K562 (cell line): ENCODE measurements around the gene FABP7. TPM values are rescaled to one million over a fixed set of nuclear protein-coding genes. Genes with fewer than 3 reads are reported as not detected.

Experiments used
- ATAC-seq: fragments of 200-7000 bp; cut with Tn5 transposase; 3 replicates; pipeline ENCODE4 v1.9.1; 2020; ENCODE audit warnings: moderate library complexity
- BruUV-seq: library from RNA; stranded (reverse); fragments of 400-500 nt; replicated peaks from 2 replicates; lab custom pipeline; 2021; lab: Mats Ljungman, UMichigan
- CTCF ChIA-PET: fragments of 300-600 bp; formaldehyde crosslinking; extraction: SDS; loops from one replicate; lab custom pipeline; 2021; ENCODE audit warnings: low intra/inter-chr PET ratio; lab: Yijun Ruan, JAX
- POLR2A ChIA-PET: fragments of 300-600, 350-650 bp; sonication (Branson Sonifier 250); formaldehyde crosslinking; extraction: SDS; loops from one replicate; lab custom pipeline; 2021; ENCODE audit warnings: antibody characterized with exemption, inconsistent platforms; lab: Yijun Ruan, JAX
- DNase-seq, 4 experiments: peaks; one replicate each; pipeline versions ENCODE4 v3.0.0 to v3.0.0-alpha.2; 2011 to 2018; ENCODE audit warnings: low spot score in 3 of 4, mixed read lengths in 3 of 4; ENCODE audit errors: extremely low read depth in 1 of 4
- FAIRE-seq: peaks from 2 replicates; lab custom pipeline; 2011; peaks lifted over from hg19 to GRCh38; lab: Jason Lieb, UNC
- H2AFZ ChIP-seq: 2 replicates; pipeline ENCODE4 v1.6.0; 2011; ENCODE audit warnings: low read depth, low read length, control low read depth, inconsistent platforms
- H3K27ac ChIP-seq: fragments of 200-600 bp; 3 replicates; pipeline ENCODE4 v1.8.0; 2011; ENCODE audit warnings: low read depth, mild to moderate bottlenecking, control low read depth, inconsistent platforms, low read length, moderate library complexity, mixed read lengths; ENCODE audit errors: extremely low read depth
- H3K27me3 ChIP-seq, 2 experiments: fragments of 300-600 bp in 1 of 2; 2 replicates in 1 of 2; 3 replicates in 1 of 2; pipeline versions ENCODE4 v1.6.0 to v1.8.0; 2011; ENCODE audit warnings: inconsistent platforms in 2 of 2, low read length in 2 of 2, mild to moderate bottlenecking in 1 of 2, mixed read lengths in 1 of 2, moderate library complexity in 1 of 2; ENCODE audit not compliant: control insufficient read depth in 2 of 2, insufficient read depth in 2 of 2
- H3K36me3 ChIP-seq: fragments of 300-600 bp; 3 replicates; pipeline ENCODE4 v1.8.0; 2011; ENCODE audit warnings: mild to moderate bottlenecking, low read length, inconsistent platforms; ENCODE audit not compliant: control insufficient read depth, insufficient read depth
- H3K4me1 ChIP-seq, 2 experiments: fragments of 200-600 bp in 1 of 2; replicated peaks in 1 of 2; 2 replicates in 1 of 2; 3 replicates in 1 of 2; pipeline versions ENCODE4 v1.5.1 to v1.8.0; 2011; ENCODE audit warnings: inconsistent platforms in 2 of 2, low read length in 2 of 2, mild to moderate bottlenecking in 1 of 2, mixed read lengths in 1 of 2, moderate library complexity in 1 of 2; ENCODE audit not compliant: control insufficient read depth in 2 of 2, insufficient read depth in 2 of 2
- H3K4me2 ChIP-seq: 2 replicates; pipeline ENCODE4 v1.6.1; 2011; ENCODE audit warnings: low read length, control low read depth, inconsistent platforms, mixed read lengths; ENCODE audit not compliant: insufficient read depth
- H3K4me3 ChIP-seq: fragments of 200-600 bp; sonication (generic), shearing (Covaris generic); 2 replicates; pipeline ENCODE4 v1.5.1; 2016; ENCODE audit warnings: control low read depth, inconsistent platforms
- H3K79me2 ChIP-seq: fragments of 200-600 bp; 3 replicates; pipeline ENCODE4 v1.8.0; 2011; ENCODE audit warnings: low read length, inconsistent platforms; ENCODE audit not compliant: control insufficient read depth, insufficient read depth
- H3K9ac ChIP-seq, 2 experiments: 2 replicates each; pipeline versions ENCODE4 v1.6.0 to v1.6.1; 2011; ENCODE audit warnings: low read depth in 2 of 2, low read length in 2 of 2, control low read depth in 1 of 2, inconsistent platforms in 1 of 2, mild to moderate bottlenecking in 1 of 2, mixed read lengths in 1 of 2; ENCODE audit not compliant: insufficient read depth in 1 of 2
- H3K9me1 ChIP-seq: one replicate; pipeline ENCODE4 v1.6.0; 2011; ENCODE audit warnings: inconsistent platforms, mild to moderate bottlenecking, low read length, moderate library complexity; ENCODE audit not compliant: control insufficient read depth, insufficient read depth
- H3K9me3 ChIP-seq: replicated peaks from 2 replicates; pipeline ENCODE4 v1.5.1; 2011; ENCODE audit warnings: low read depth, low read length, inconsistent platforms; ENCODE audit not compliant: control insufficient read depth, insufficient read depth
- H4K20me1 ChIP-seq: replicated peaks from 2 replicates; pipeline ENCODE4 v1.6.1; 2011; ENCODE audit warnings: low read length, inconsistent platforms, mixed read lengths; ENCODE audit not compliant: control insufficient read depth, insufficient read depth
- GTF2F1 ChIP-seq: IDR thresholded peaks from 2 replicates; pipeline ENCODE4 v1.6.1; 2011; ENCODE audit warnings: low read depth, low read length, improper control_type of control experiment
- PHF21A ChIP-seq: fragments of 450-650 bp; IDR thresholded peaks from 2 replicates; pipeline ENCODE4 v1.6.1; 2017; ENCODE audit warnings: low read depth, borderline replicate concordance
- PRMT5 ChIP-seq: sonication (generic); formaldehyde crosslinking; IDR thresholded peaks from 2 replicates; pipeline ENCODE4 v1.5.0; 2020; ENCODE audit warnings: missing genetic modification reagents
- ZKSCAN3 ChIP-seq: fragments of 250-450 bp; sonication (Bioruptor Pico); IDR thresholded peaks from 2 replicates; pipeline ENCODE4 v1.4.0; 2020
- ZNF212 ChIP-seq: fragments of 450-650 bp; formaldehyde crosslinking; IDR thresholded peaks from 2 replicates; pipeline ENCODE4 v1.4.0; 2020; ENCODE audit warnings: mild to moderate bottlenecking
- WGBS: fragments of 100-300 bp; shearing (Covaris generic); methylation state at CpG from one replicate; pipeline ENCODE4 v1.1.6; 2016; ENCODE audit warnings: low coverage, mixed read lengths; ENCODE audit not compliant: insufficient coverage; ENCODE audit errors: missing lambda C conversion rate; 5-methylcytosine and 5-hydroxymethylcytosine counted together
- in situ Hi-C: fragments of 300-500 bp; cut with MboI; formaldehyde crosslinking; loops from 4 replicates; pipeline ENCODE4 v1.15.0; 2018; ENCODE audit warnings: inconsistent platforms, mixed read lengths
- intact Hi-C: fragments of 100-400 bp; cut with micrococcal nuclease; formaldehyde crosslinking; loops from 2 replicates; pipeline ENCODE4 v1.14.2; 2022
- polyA plus RNA-seq, 8 experiments: library from polyadenylated mRNA; depleted of rRNA in 4 of 8; stranded (reverse) in 5 of 8; unstranded in 3 of 8; fragments of >200 nt; fragmentation: Nextera tagmentation in 2 of 8; fragmentation: Illumina TruSeq in 1 of 8; extraction: Ambion mirVana in 2 of 8; extraction: Trizol in 1 of 8; gene quantifications; 2 replicates each; pipeline versions ENCODE4 v1.2.1 to v1.2.3, GENCODE V29; 2011 to 2014; ENCODE audit warnings: inconsistent platforms in 1 of 8, missing spikeins in 1 of 8
- total RNA-seq, 7 experiments: library from RNA; depleted of rRNA in 6 of 7; stranded (reverse); fragments of >200 nt in 6 of 7; fragmentation: Illumina TruSeq in 2 of 7; extraction: Trizol in 2 of 7; gene quantifications; 2 replicates each; pipeline versions ENCODE4 v1.2.1 to v1.2.3, GENCODE V29; 2011 to 2021; ENCODE audit warnings: low replicate concordance in 1 of 7
- TF ChIP-seq, protein P1 (sequence below): fragments of 450-650 bp; IDR thresholded peaks from 2 replicates; pipeline ENCODE4 v1.6.1; 2016; ENCODE audit warnings: low read depth

The FABP7 gene
- total and polyA plus RNA-seq, 9 of the 15 experiments (the other 6 are each of a cell fraction or from before 2014, with no cell fraction given) = 0.07 to 0.14 TPM; not detected in 7

DNA sequence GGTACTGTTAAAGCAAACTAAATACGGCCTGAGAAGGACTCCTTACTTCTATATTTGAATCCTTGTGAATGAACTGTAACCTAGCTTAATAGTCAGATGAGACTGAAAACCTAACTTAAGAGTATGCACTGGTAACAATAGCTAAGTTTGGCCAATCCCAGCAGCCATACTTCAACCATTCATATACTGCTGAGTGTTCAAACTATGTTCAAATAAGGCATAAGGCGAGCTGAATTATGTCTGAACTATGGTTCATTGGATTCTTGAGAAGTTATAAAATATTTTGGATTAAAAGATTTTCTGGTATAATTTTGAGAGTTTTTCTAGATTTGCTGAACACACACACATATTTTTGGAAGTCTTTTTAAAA lies 11.8 kb downstream of the FABP7 start:
- FAIRE-seq (no peak), DNase-seq (no peak), ATAC-seq (no peak)
- H4K20me1 ChIP-seq = no peaks in the 10 kb centered on the region
- intact Hi-C loops (no loop called here), in situ Hi-C loops (no loop called here)
- no peaks in the 10 kb centered on the region for H3K9me1 ChIP-seq
- peaks cover 6 to 9% of the 10 kb centered on the region in 2 experiments; a peak in 4 of 5 replicates for H3K4me1 ChIP-seq
- H3K36me3 ChIP-seq = no peaks in the 10 kb centered on the region
- WGBS = 33% methylated on average over 2 of the region's 2 CpGs
- H3K9me3 ChIP-seq = no peaks in the 10 kb centered on the region
- peak overlapping the region; percentile 99; the same call in 1 of the 2 replicates for H2AFZ ChIP-seq
- ChIA-PET POLR2A (interaction anchor here (0.9 kb wide), 1 partner anchor 10 kb away, joined by 3 read pairs; no protein-coding TSS in a partner anchor), CTCF (no interaction called here)
- H3K27ac ChIP-seq = no peak overlapping the region
- no TSS peak for BruUV-seq
- H3K4me2 ChIP-seq = 0 out of 2 replicates have a peak overlapping the region, but pooled peaks have one; percentile 92
- peaks cover 2 to 11% of the 10 kb centered on the region in 2 experiments; a peak in 3 of 5 replicates for H3K27me3 ChIP-seq
- H3K9ac ChIP-seq = no peak overlapping the region
- H3K79me2 ChIP-seq = no peaks in the 10 kb centered on the region
- H3K4me3 ChIP-seq = no peak overlapping the region
- TF ChIP-seq GTF2F1 (no peak), PHF21A (no peak), ZNF212 (CRISPR knock-in tag) (no peak), ZKSCAN3 (CRISPR knock-in tag) (no peak), PRMT5 (no peak)
- TF ChIP-seq, protein P1, sequence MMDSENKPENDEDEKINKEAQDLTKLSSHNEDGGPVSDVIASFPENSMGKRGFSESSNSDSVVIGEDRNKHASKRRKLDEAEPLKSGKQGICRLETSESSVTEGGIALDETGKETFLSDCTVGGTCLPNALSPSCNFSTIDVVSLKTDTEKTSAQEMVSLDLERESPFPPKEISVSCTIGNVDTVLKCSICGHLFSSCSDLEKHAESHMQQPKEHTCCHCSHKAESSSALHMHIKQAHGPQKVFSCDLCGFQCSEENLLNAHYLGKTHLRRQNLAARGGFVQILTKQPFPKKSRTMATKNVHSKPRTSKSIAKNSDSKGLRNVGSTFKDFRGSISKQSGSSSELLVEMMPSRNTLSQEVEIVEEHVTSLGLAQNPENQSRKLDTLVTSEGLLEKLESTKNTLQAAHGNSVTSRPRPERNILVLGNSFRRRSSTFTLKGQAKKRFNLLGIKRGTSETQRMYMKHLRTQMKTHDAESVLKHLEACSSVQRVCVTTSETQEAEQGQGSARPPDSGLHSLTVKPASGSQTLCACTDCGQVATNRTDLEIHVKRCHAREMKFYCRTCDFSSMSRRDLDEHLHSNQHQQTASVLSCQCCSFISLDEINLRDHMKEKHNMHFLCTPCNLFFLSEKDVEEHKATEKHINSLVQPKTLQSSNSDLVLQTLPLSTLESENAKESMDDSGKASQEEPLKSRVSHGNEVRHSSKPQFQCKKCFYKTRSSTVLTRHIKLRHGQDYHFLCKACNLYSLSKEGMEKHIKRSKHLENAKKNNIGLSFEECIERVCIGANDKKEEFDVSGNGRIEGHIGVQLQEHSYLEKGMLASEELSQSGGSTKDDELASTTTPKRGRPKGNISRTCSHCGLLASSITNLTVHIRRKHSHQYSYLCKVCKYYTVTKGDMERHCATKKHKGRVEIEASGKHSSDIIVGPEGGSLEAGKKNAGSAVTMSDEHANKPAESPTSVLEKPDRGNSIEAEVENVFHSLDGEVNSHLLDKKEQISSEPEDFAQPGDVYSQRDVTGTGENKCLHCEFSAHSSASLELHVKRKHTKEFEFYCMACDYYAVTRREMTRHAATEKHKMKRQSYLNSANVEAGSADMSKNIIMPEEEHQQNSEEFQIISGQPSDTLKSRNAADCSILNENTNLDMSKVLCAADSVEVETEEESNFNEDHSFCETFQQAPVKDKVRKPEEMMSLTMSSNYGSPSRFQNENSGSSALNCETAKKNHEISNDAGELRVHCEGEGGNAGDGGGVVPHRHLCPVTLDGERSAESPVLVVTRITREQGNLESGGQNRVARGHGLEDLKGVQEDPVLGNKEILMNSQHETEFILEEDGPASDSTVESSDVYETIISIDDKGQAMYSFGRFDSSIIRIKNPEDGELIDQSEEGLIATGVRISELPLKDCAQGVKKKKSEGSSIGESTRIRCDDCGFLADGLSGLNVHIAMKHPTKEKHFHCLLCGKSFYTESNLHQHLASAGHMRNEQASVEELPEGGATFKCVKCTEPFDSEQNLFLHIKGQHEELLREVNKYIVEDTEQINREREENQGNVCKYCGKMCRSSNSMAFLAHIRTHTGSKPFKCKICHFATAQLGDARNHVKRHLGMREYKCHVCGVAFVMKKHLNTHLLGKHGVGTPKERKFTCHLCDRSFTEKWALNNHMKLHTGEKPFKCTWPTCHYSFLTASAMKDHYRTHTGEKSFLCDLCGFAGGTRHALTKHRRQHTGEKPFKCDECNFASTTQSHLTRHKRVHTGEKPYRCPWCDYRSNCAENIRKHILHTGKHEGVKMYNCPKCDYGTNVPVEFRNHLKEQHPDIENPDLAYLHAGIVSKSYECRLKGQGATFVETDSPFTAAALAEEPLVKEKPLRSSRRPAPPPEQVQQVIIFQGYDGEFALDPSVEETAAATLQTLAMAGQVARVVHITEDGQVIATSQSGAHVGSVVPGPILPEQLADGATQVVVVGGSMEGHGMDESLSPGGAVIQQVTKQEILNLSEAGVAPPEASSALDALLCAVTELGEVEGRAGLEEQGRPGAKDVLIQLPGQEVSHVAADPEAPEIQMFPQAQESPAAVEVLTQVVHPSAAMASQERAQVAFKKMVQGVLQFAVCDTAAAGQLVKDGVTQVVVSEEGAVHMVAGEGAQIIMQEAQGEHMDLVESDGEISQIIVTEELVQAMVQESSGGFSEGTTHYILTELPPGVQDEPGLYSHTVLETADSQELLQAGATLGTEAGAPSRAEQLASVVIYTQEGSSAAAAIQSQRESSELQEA = peak; percentile 40; the same call in 1 of the 2 replicates
